ENCODE data around the gene ITPR3. TPM values are rescaled to one million over a fixed set of nuclear protein-coding genes. Genes with fewer than 3 reads are reported as not detected.

Gene ITPR3
- total RNA-seq, 1 donor from 2014 or later: 5.6 TPM

- TF ChIP-seq CTCF (IDR thresholded peaks at IDR 0.05; ENCODE audit: borderline replicate concordance): no peak
- peaks cover 41% of the 10 kb centered on the region for H3K36me3 ChIP-seq
- intact Hi-C loops (cut with micrococcal nuclease): no loop called here
These were observed 43.4 kb upstream of the ITPR3 start for GRCh38 chr6:33577718-33578117.

GRCh38 chr6:33578164-33578563 lies 43.0 kb upstream of the ITPR3 start:
- H3K36me3 ChIP-seq: peaks cover 41% of the 10 kb centered on the region
- intact Hi-C loops (cut with micrococcal nuclease): no loop called here
- no peaks in the 10 kb centered on the region for H3K9me3 ChIP-seq (replicated peaks)
- H3K4me1 ChIP-seq: peaks cover 43% of the 10 kb centered on the region
- DNase-seq: no peak
- peak overlapping the region; percentile 92 for H3K27ac ChIP-seq (replicated peaks)
- H3K4me3 ChIP-seq: peak overlapping the region; percentile 97
- no peak for TF ChIP-seq CTCF (IDR thresholded peaks at IDR 0.05; ENCODE audit: borderline replicate concordance)
- no peaks in the 10 kb centered on the region for H3K27me3 ChIP-seq (ENCODE audit: low read depth)

More at GRCh38 chr6:33577718-33578117, 43.4 kb upstream of the ITPR3 start:
- H3K27ac ChIP-seq (replicated peaks): peak overlapping the region; percentile 92
- peak overlapping the region; percentile 97 for H3K4me3 ChIP-seq
- H3K27me3 ChIP-seq (ENCODE audit: low read depth): no peaks in the 10 kb centered on the region
- H3K4me1 ChIP-seq: peaks cover 43% of the 10 kb centered on the region
- H3K9me3 ChIP-seq (replicated peaks): no peaks in the 10 kb centered on the region
- DNase-seq: no peak

- TF ChIP-seq CTCF (IDR thresholded peaks at IDR 0.05; ENCODE audit: borderline replicate concordance): no peak
- Histone ChIP-seq H3K4me3 (peak overlapping the region; percentile 97), H3K4me1 (peaks cover 43% of the 10 kb centered on the region), H3K9me3 (replicated peaks) (no peaks in the 10 kb centered on the region), H3K36me3 (peaks cover 39% of the 10 kb centered on the region), H3K27ac (replicated peaks) (peak overlapping the region; percentile 92), H3K27me3 (ENCODE audit: low read depth) (no peaks in the 10 kb centered on the region)
- intact Hi-C loops (cut with micrococcal nuclease): no loop called here
- no peak for DNase-seq
These were observed 42.5 kb upstream of the ITPR3 start for GRCh38 chr6:33578588-33579011.

GRCh38 chr6:33579828-33580714 lies 41.1 kb upstream of the ITPR3 start, which contains the start of gene BAK1:
Gene BAK1 (minus strand): TSS chr6:33580276. CDS start chr6:33577604, 2,672 bp downstream.
- intact Hi-C loops (cut with micrococcal nuclease): loop anchor here (10.0 kb wide), 1 partner anchor 95 kb away; no protein-coding TSS in a partner anchor
- TF ChIP-seq CTCF (IDR thresholded peaks at IDR 0.05; ENCODE audit: borderline replicate concordance): peak; percentile 66
- H3K36me3 ChIP-seq: peaks cover 24% of the 10 kb centered on the region
- peak; percentile 92 for DNase-seq
- H3K27ac ChIP-seq (replicated peaks): peak within 1 kb of the TSS; percentile 92
- H3K27me3 ChIP-seq (ENCODE audit: low read depth): no peaks in the 10 kb centered on the region
- peak within 1 kb of the TSS; percentile 97 for H3K4me3 ChIP-seq
- H3K4me1 ChIP-seq: peaks cover 43% of the 10 kb centered on the region
- no peaks in the 10 kb centered on the region for H3K9me3 ChIP-seq (replicated peaks)

- Histone ChIP-seq H3K4me3 (no peak overlapping the region), H3K36me3 (peaks cover 14% of the 10 kb centered on the region), H3K27me3 (ENCODE audit: low read depth) (no peaks in the 10 kb centered on the region), H3K9me3 (replicated peaks) (no peaks in the 10 kb centered on the region), H3K4me1 (peaks cover 54% of the 10 kb centered on the region), H3K27ac (replicated peaks) (no peak overlapping the region)
- intact Hi-C loops (cut with micrococcal nuclease): loop anchor here (10.0 kb wide), 1 partner anchor 94 kb away; no protein-coding TSS in a partner anchor
- DNase-seq: no peak
- no peak for TF ChIP-seq CTCF (IDR thresholded peaks at IDR 0.05; ENCODE audit: borderline replicate concordance)
These were observed 39.9 kb upstream of the ITPR3 start for GRCh38 chr6:33581186-33581585.

Measured in left ventricle myocardium inferior (tissue), 1 donor.